Activated CD4-positive, alpha-beta T cell treated with anti-CD3 and anti-CD28 coated beads, Interleukin-2, amount 50 U/mL, for 4 hours (primary cell): ENCODE data around the gene INVS.

Experiments used
- DNase-seq, 2 experiments: peaks; one replicate each; pipeline ENCODE4 v3.0.0-alpha.2; 2020

INVS gene

DNA sequence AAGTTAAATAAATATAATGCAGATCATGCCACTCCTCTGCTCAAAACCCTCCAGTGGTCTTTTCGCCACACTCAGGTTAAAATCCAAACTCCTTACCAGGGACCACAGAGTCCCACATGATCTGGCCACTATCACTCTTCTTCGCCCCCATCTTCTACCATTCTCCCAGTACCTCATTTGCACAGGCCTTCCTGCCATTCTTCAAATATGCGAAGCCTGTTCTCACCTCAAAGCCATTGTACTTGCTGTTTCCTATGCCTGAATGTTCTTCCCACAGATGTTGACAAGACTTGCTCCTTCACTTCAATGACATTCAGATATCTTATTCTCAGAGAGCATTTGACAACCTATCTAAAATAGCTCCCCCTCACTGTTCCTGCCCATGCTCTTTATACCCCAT, 242.8 kb downstream of the INVS start:
- no peak for DNase-seq

DNA sequence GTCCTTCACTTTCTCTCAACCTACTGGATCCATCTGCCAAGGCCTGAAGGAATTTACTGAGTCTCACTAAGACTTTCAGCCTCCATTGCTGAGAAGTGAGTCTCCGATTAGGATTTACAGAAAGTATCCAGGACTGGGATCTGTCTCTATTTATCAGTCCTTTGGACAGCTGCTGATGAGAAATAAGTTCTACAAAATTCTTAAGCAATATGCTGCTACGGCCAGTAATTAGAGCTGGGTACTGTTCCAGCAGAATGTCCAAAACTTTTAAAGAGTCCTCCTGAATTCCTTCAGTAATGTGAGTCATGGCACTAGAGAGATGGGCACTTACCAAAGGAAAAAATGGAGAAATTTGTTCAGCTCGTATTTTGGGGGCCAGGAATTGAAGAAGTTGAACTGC, 247.8 kb downstream of the INVS start:
- no peak for DNase-seq

DNA sequence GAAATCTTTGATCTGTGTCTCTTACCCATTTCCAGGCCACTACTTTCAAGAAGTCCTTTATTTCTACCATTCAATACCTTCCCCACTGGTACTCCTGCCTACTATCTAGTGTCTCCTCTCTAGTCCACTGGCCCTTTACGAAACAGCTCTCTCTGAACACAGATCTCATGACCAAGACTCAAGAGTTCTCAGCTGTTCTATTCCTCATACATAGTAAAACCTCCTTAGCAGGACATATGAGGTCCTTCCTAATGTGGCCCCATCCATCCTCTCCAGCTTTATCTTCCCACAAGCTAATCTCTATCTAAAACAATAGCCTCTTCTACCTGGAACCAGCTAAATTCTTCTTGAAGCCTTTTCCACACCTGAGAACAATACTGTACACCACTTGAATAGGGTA, 251.1 kb downstream of the INVS start:
- DNase-seq, result no peak
